IMR-90 (cell line): ENCODE results near the gene TNFRSF1B. TPM values are rescaled to one million over a fixed set of nuclear protein-coding genes. Genes with fewer than 3 reads are reported as not detected.

Source experiments
- ATAC-seq: fragments of 200-7000 bp; cut with Tn5 transposase; 2 replicates; pipeline ENCODE4 v1.9.1; 2020; ENCODE audit warnings: low read depth, mild to moderate bottlenecking, moderate library complexity
- BruUV-seq: library from RNA; stranded (reverse); fragments of 400-500 nt; replicated peaks from 2 replicates; lab custom pipeline; 2021; lab: Mats Ljungman, UMichigan
- CTCF ChIA-PET: fragments of 300-600 bp; formaldehyde crosslinking; extraction: SDS; loops from one replicate; lab custom pipeline; 2021; ENCODE audit warnings: antibody characterized with exemption; lab: Yijun Ruan, JAX
- POLR2A ChIA-PET: fragments of 300-600 bp; sonication (Branson Sonifier 250); formaldehyde crosslinking; loops from one replicate; lab custom pipeline; 2022; ENCODE audit warnings: antibody characterized with exemption; ENCODE audit not compliant: unreplicated experiment; lab: Charles Lee
- DNase-seq: peaks from one replicate; pipeline ENCODE4 v3.0.0; 2013
- H2AFZ ChIP-seq: replicated peaks from 2 replicates; pipeline ENCODE3; 2013; ENCODE audit warnings: low read length, mild to moderate bottlenecking; ENCODE audit not compliant: poor library complexity
- H2AK5ac ChIP-seq: 2 replicates; pipeline ENCODE4 v1.6.1; 2013; ENCODE audit warnings: low read depth, low read length, inconsistent platforms
- H2AK9ac ChIP-seq: replicated peaks from 2 replicates; pipeline ENCODE3; 2013; ENCODE audit warnings: mild to moderate bottlenecking, low read depth, low read length, moderate library complexity; ENCODE audit not compliant: poor library complexity
- H2BK120ac ChIP-seq: 2 replicates; pipeline ENCODE4 v1.6.1; 2013; ENCODE audit warnings: low read depth, low read length, inconsistent platforms
- H2BK15ac ChIP-seq: 3 replicates; pipeline ENCODE4 v1.6.1; 2013; ENCODE audit warnings: low read depth, low read length, inconsistent platforms
- H2BK20ac ChIP-seq: 2 replicates; pipeline ENCODE4 v1.6.1; 2013; ENCODE audit warnings: low read depth, mild to moderate bottlenecking, inconsistent platforms, low read length, moderate library complexity
- H2BK5ac ChIP-seq: 2 replicates; pipeline ENCODE4 v1.6.1; 2013; ENCODE audit warnings: mild to moderate bottlenecking, low read depth, low read length, inconsistent platforms; ENCODE audit not compliant: poor library complexity, severe bottlenecking
- H3K14ac ChIP-seq: replicated peaks from 2 replicates; pipeline ENCODE4 v1.6.1; 2013; ENCODE audit warnings: low read depth, low read length, inconsistent platforms
- H3K18ac ChIP-seq: 2 replicates; pipeline ENCODE4 v1.6.1; 2013; ENCODE audit warnings: low read depth, low read length, control low read depth
- H3K23ac ChIP-seq: 2 replicates; pipeline ENCODE4 v1.6.1; 2013; ENCODE audit warnings: low read depth, low read length, inconsistent platforms
- H3K27ac ChIP-seq: 2 replicates; pipeline ENCODE4 v1.5.1; 2013; ENCODE audit warnings: mild to moderate bottlenecking, control low read depth, low read length; ENCODE audit not compliant: insufficient read depth
- H3K27me3 ChIP-seq: 2 replicates; pipeline ENCODE4 v1.6.1; 2013; ENCODE audit warnings: low read length; ENCODE audit not compliant: control insufficient read depth, insufficient read depth
- H3K36me3 ChIP-seq: 2 replicates; pipeline ENCODE4 v1.6.1; 2013; ENCODE audit warnings: low read length, mixed read lengths; ENCODE audit not compliant: control insufficient read depth, insufficient read depth
- H3K4ac ChIP-seq: 2 replicates; pipeline ENCODE4 v1.6.1; 2013; ENCODE audit warnings: low read depth, low read length, inconsistent platforms
- H3K4me1 ChIP-seq: 2 replicates; pipeline ENCODE4 v1.6.1; 2013; ENCODE audit warnings: low read length, mixed read lengths; ENCODE audit not compliant: control insufficient read depth, insufficient read depth
- H3K4me2 ChIP-seq: 2 replicates; pipeline ENCODE4 v1.6.1; 2013; ENCODE audit warnings: low read depth, mild to moderate bottlenecking, control low read depth, low read length, moderate library complexity
- H3K4me3 ChIP-seq: 2 replicates; pipeline ENCODE4 v1.5.1; 2013; ENCODE audit warnings: low read depth, mild to moderate bottlenecking, control low read depth, low read length, moderate library complexity; ENCODE audit not compliant: insufficient read depth
- H3K56ac ChIP-seq: 2 replicates; pipeline ENCODE4 v1.6.1; 2013; ENCODE audit warnings: low read length, inconsistent platforms; ENCODE audit not compliant: insufficient read depth; ENCODE audit errors: extremely low read depth
- H3K79me1 ChIP-seq, 2 experiments: 2 replicates each; pipeline ENCODE4 v1.6.1; 2013; ENCODE audit warnings: low read length in 2 of 2, inconsistent platforms in 1 of 2, low read depth in 1 of 2
- H3K9ac ChIP-seq: 2 replicates; pipeline ENCODE4 v1.6.1; 2013; ENCODE audit warnings: low read depth, low read length, control low read depth
- H3K9me1 ChIP-seq: 2 replicates; pipeline ENCODE4 v1.6.1; 2013; ENCODE audit warnings: low read length, inconsistent platforms; ENCODE audit not compliant: insufficient read depth
- H3K9me3 ChIP-seq: 2 replicates; pipeline ENCODE4 v1.6.1; 2013; ENCODE audit warnings: low read length; ENCODE audit not compliant: control insufficient read depth, insufficient read depth
- H4K20me1 ChIP-seq: 2 replicates; pipeline ENCODE4 v1.6.1; 2013; ENCODE audit warnings: low read length, inconsistent platforms; ENCODE audit not compliant: insufficient read depth
- H4K5ac ChIP-seq: 2 replicates; pipeline ENCODE4 v1.6.1; 2013; ENCODE audit warnings: mild to moderate bottlenecking, low read depth, low read length, control low read depth
- H4K8ac ChIP-seq, 2 experiments: 2 replicates each; pipeline ENCODE4 v1.6.1; 2013; ENCODE audit warnings: low read depth in 2 of 2, low read length in 2 of 2, control low read depth in 1 of 2, inconsistent platforms in 1 of 2
- H4K91ac ChIP-seq: 2 replicates; pipeline ENCODE4 v1.6.1; 2013; ENCODE audit warnings: low read depth, low read length, inconsistent platforms; ENCODE audit not compliant: insufficient read depth
- CEBPB ChIP-seq: IDR thresholded peaks from 2 replicates; pipeline ENCODE4 v1.6.1; 2012; ENCODE audit warnings: low read depth, low read length, improper control_type of control experiment
- CHD1 ChIP-seq: IDR thresholded peaks from 2 replicates; pipeline ENCODE4 v1.6.1; 2012; ENCODE audit warnings: low read depth, low read length, improper control_type of control experiment
- FOS ChIP-seq: fragments of 150-350 bp; IDR thresholded peaks from 2 replicates; pipeline ENCODE4 v1.6.1; 2016; ENCODE audit warnings: low read depth, low read length
- RAD21 ChIP-seq: IDR thresholded peaks from 2 replicates; pipeline ENCODE4 v1.6.1; 2012; ENCODE audit warnings: low read length, improper control_type of control experiment
- RCOR1 ChIP-seq: IDR thresholded peaks from 2 replicates; pipeline ENCODE4 v1.6.1; 2012; ENCODE audit warnings: mild to moderate bottlenecking, low read length, improper control_type of control experiment; ENCODE audit not compliant: insufficient replicate concordance
- SMC3 ChIP-seq: fragments of 150-350 bp; IDR thresholded peaks from 2 replicates; pipeline ENCODE4 v1.6.1; 2016; ENCODE audit warnings: low read depth, mild to moderate bottlenecking, antibody characterized with exemption, low read length, moderate library complexity
- WGBS, 2 experiments: methylation state at CpG; one replicate each; pipeline versions ENCODE4 v1.1.5 to v1.1.7; 2013; ENCODE audit warnings: missing lambda C conversion rate in 2 of 2; ENCODE audit not compliant: insufficient read length in 1 of 2; ENCODE audit errors: extremely low coverage in 2 of 2; 5-methylcytosine and 5-hydroxymethylcytosine counted together
- dilution Hi-C: fragments of 300-500 bp; cut with HindIII; formaldehyde crosslinking; loops from one replicate; pipeline ENCODE4 v1.14.3; 2018; ENCODE audit warnings: low sequenced_read_pairs; ENCODE audit not compliant: unreplicated experiment
- in situ Hi-C: fragments of 300-500 bp; cut with MboI; formaldehyde crosslinking; loops from 3 replicates; pipeline ENCODE4 v1.14.3; 2019; ENCODE audit warnings: low sequenced_read_pairs, inconsistent platforms, mixed read lengths
- intact Hi-C: fragments of 100-400 bp; cut with micrococcal nuclease; formaldehyde crosslinking; loops from 2 replicates; pipeline ENCODE4 v1.10.0; 2022
- polyA plus RNA-seq, 3 experiments: library from polyadenylated mRNA; depleted of rRNA; stranded (reverse); fragments of >200 nt; gene quantifications; 2 replicates each; pipeline ENCODE4 v1.2.3, GENCODE V29; 2012; ENCODE audit warnings: low replicate concordance in 1 of 3
- total RNA-seq: library from RNA; depleted of rRNA; stranded (reverse); fragments of >200 nt; gene quantifications from 2 replicates; pipeline ENCODE4 v1.2.3, GENCODE V29; 2012
- TF ChIP-seq, protein P1 (sequence below): fragments of 150-350 bp; IDR thresholded peaks from 2 replicates; pipeline ENCODE4 v1.6.1; 2016; ENCODE audit warnings: low read depth, mild to moderate bottlenecking, low read length, moderate library complexity, borderline replicate concordance

The TNFRSF1B gene
- total and polyA plus RNA-seq, 2 of the 4 experiments (the other 2 are of a cell fraction) = 4.3 to 8.9 TPM

GRCh38 chr1:12159816-12160215, 7.0 kb upstream of the TNFRSF1B start:
- dilution Hi-C loops = no loop called here
- in situ Hi-C loops = no loop called here
- no peak overlapping the region for H3K9ac ChIP-seq

More at GRCh38 chr1:12159816-12160215, 7.0 kb upstream of the TNFRSF1B start:
- H2BK15ac ChIP-seq = no peak overlapping the region
- DNase-seq (no peak), ATAC-seq (no peak)
- H3K4me1 ChIP-seq = peaks cover 20% of the 10 kb centered on the region
- no peak overlapping the region for H2AFZ ChIP-seq
- H2BK120ac ChIP-seq = peak overlapping the region; percentile 58
- no peak overlapping the region for H4K91ac ChIP-seq
- ChIA-PET POLR2A (no interaction called here), CTCF (interaction anchor here (0.7 kb wide), 1 partner anchor 22 kb away, joined by 5 read pairs; no protein-coding TSS in a partner anchor)
- no peak overlapping the region for H3K56ac ChIP-seq
- WGBS, 2 experiments = no CpG with 5 or more reads among the region's 7 CpGs
- no peak overlapping the region for H3K4me2 ChIP-seq
- H4K8ac ChIP-seq = no peak overlapping the region
- H2AK5ac ChIP-seq = peak overlapping the region; percentile 27; the same call in 1 of the 2 replicates
- peak overlapping the region; percentile 48; the same call in 1 of the 2 replicates for H3K4ac ChIP-seq
- no peaks in the 10 kb centered on the region for H3K79me1 ChIP-seq
- BruUV-seq = no TSS peak
- H3K36me3 ChIP-seq = no peaks in the 10 kb centered on the region
- H3K18ac ChIP-seq = no peak overlapping the region
- no peak overlapping the region for H3K4me3 ChIP-seq
- no peak overlapping the region for H3K23ac ChIP-seq
- H3K14ac ChIP-seq = no peak overlapping the region
- no peak overlapping the region for H3K27ac ChIP-seq
- no peak overlapping the region for H2BK5ac ChIP-seq
- no peak for TF ChIP-seq RAD21
- no peak for TF ChIP-seq SMC3
- no peak for TF ChIP-seq FOS
- TF ChIP-seq RCOR1 = no peak
- TF ChIP-seq CHD1 = no peak
- TF ChIP-seq, protein P1, sequence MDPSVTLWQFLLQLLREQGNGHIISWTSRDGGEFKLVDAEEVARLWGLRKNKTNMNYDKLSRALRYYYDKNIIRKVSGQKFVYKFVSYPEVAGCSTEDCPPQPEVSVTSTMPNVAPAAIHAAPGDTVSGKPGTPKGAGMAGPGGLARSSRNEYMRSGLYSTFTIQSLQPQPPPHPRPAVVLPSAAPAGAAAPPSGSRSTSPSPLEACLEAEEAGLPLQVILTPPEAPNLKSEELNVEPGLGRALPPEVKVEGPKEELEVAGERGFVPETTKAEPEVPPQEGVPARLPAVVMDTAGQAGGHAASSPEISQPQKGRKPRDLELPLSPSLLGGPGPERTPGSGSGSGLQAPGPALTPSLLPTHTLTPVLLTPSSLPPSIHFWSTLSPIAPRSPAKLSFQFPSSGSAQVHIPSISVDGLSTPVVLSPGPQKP = no peak
- TF ChIP-seq CEBPB = no peak
- intact Hi-C loops = no loop called here
- no peak overlapping the region; the same call in 1 of the 2 replicates for H2BK20ac ChIP-seq
- H2AK9ac ChIP-seq = no peak overlapping the region
- no peaks in the 10 kb centered on the region for H3K27me3 ChIP-seq
- H3K9me3 ChIP-seq = no peaks in the 10 kb centered on the region
- no peaks in the 10 kb centered on the region for H4K20me1 ChIP-seq
- H3K9me1 ChIP-seq = peaks cover 18% of the 10 kb centered on the region
- no peak overlapping the region for H4K5ac ChIP-seq
